ENCODE data around the gene C22orf39.
A peak's percentile ranks its signal among the peaks of the same experiment; 100 is the strongest.

C22orf39 gene

GRCh38 chr22:19447330-19448075 is at the start of gene C22orf39:
TSS of gene C22orf39 (minus strand) at chr22:19447711. CDS start at chr22:19447688, 23 bp downstream.
- peak; percentile 97 for DNase-seq (ENCODE audit: low spot score)

- peak; percentile 53 for DNase-seq (ENCODE audit: low spot score)
Measured at GRCh38 chr22:19497245-19497644, 49.7 kb upstream of the C22orf39 start.

- DNase-seq (ENCODE audit: low spot score): no peak
Measured at GRCh38 chr22:19496324-19496630, 48.8 kb upstream of the C22orf39 start.

- DNase-seq (ENCODE audit: low spot score): no peak
Measured at GRCh38 chr22:19495562-19496323, 48.2 kb upstream of the C22orf39 start.

GRCh38 chr22:19494676-19495173 is 47.2 kb upstream of the C22orf39 start:
- no peak for DNase-seq (ENCODE audit: low spot score)

GRCh38 chr22:19494001-19494560 is 46.6 kb upstream of the C22orf39 start:
- no peak for DNase-seq (ENCODE audit: low spot score)

- DNase-seq (ENCODE audit: low spot score): no peak
Measured at GRCh38 chr22:19492504-19493174, 45.1 kb upstream of the C22orf39 start.

- DNase-seq (ENCODE audit: low spot score): no peak
Measured at GRCh38 chr22:19490628-19491230, 43.2 kb upstream of the C22orf39 start.

GRCh38 chr22:19488884-19489843 is 41.7 kb upstream of the C22orf39 start:
- DNase-seq (ENCODE audit: low spot score): peak; percentile 52

- no peak for DNase-seq (ENCODE audit: low spot score)
Measured at GRCh38 chr22:19488285-19488684, 40.8 kb upstream of the C22orf39 start.

GRCh38 chr22:19483481-19484244 is 36.2 kb upstream of the C22orf39 start:
- no peak for DNase-seq (ENCODE audit: low spot score)

- no peak for DNase-seq (ENCODE audit: low spot score)
Measured at GRCh38 chr22:19482297-19482696, 34.8 kb upstream of the C22orf39 start.

GRCh38 chr22:19480789-19481188 is 33.3 kb upstream of the C22orf39 start:
- no peak for DNase-seq (ENCODE audit: low spot score)

- no peak for DNase-seq (ENCODE audit: low spot score)
Measured at GRCh38 chr22:19480173-19480568, 32.7 kb upstream of the C22orf39 start.

GRCh38 chr22:19479355-19480172 is 32.1 kb upstream of the C22orf39 start, which contains the start of gene CDC45:
TSS of gene CDC45 (plus strand) at chr22:19479920. CDS start at chr22:19479969, 49 bp downstream.
- DNase-seq (ENCODE audit: low spot score): peak; percentile 97

GRCh38 chr22:19478901-19479354 is 31.4 kb upstream of the C22orf39 start, which contains the start of gene UFD1:
TSS of gene UFD1 (minus strand) at chr22:19479193. CDS start at chr22:19479085, 108 bp downstream.
- peak; percentile 86 for DNase-seq (ENCODE audit: low spot score)

- DNase-seq (ENCODE audit: low spot score): no peak
Measured at GRCh38 chr22:19478045-19478900, 30.8 kb upstream of the C22orf39 start.

Measured in AG20443 (cell line).